ENCODE results near the gene HOXA5. TPM values are rescaled to one million over a fixed set of nuclear protein-coding genes. Genes with fewer than 3 reads are reported as not detected.

The HOXA5 gene
- total RNA-seq, 2 experiments from 2014 or later = 3.4 to 7.4 TPM

- no peak overlapping the region for H3K4me3 ChIP-seq (ENCODE audit: low read depth, low read length, poor library complexity, severe bottlenecking)
- ChIA-PET POLR2A (no interaction called here), CTCF (ENCODE audit: unreplicated experiment) (no interaction called here)
- H4K20me1 ChIP-seq (ENCODE audit: insufficient read depth, low read length) = peaks cover 5% of the 10 kb centered on the region; the same call in 1 of the 2 replicates
- H3K4me2 ChIP-seq (ENCODE audit: low read length) = no peak overlapping the region
- H2AFZ ChIP-seq (ENCODE audit: low read length) = no peak overlapping the region
- no peaks in the 10 kb centered on the region for H3K36me3 ChIP-seq (ENCODE audit: insufficient read depth, low read length)
- BruUV-seq (replicated peaks) = no TSS peak
- no peaks in the 10 kb centered on the region for H3K9me2 ChIP-seq (ENCODE audit: insufficient read depth, low read length)
- H3K27ac ChIP-seq (ENCODE audit: low read depth, low read length, poor library complexity, severe bottlenecking) = no peak overlapping the region
- no peak for DNase-seq (ENCODE audit: low spot score)
- H3K9me3 ChIP-seq (ENCODE audit: low read length) = no peaks in the 10 kb centered on the region
- no peaks in the 10 kb centered on the region; the same call in 1 of the 2 replicates for H3K79me2 ChIP-seq (ENCODE audit: insufficient read depth, low read depth, low read length)
- no peak for TF ChIP-seq CTCF (conservative IDR thresholded peaks at IDR 0.05; ENCODE audit: low read length)
- H3K4me1 ChIP-seq (ENCODE audit: insufficient read depth, low read length, poor library complexity, severe bottlenecking) = peaks cover 11% of the 10 kb centered on the region
- intact Hi-C loops (cut with micrococcal nuclease; ENCODE audit: unreplicated experiment) = no loop called here
Measured at GRCh38 chr7:27101171-27101956, 42.1 kb downstream of the HOXA5 start.

- ChIA-PET POLR2A (interaction anchor here (0.8 kb wide), 1 partner anchor 402 kb away, joined by 3 read pairs; no protein-coding TSS in a partner anchor), CTCF (ENCODE audit: unreplicated experiment) (no interaction called here)
- Histone ChIP-seq H2AFZ (ENCODE audit: low read length) (no peak overlapping the region), H3K9me3 (ENCODE audit: low read length) (no peaks in the 10 kb centered on the region), H3K4me3 (ENCODE audit: low read depth, low read length, poor library complexity, severe bottlenecking) (no peak overlapping the region), H3K27ac (ENCODE audit: low read depth, low read length, poor library complexity, severe bottlenecking) (no peak overlapping the region), H4K20me1 (ENCODE audit: insufficient read depth, low read length) (peaks cover 5% of the 10 kb centered on the region; the same call in 1 of the 2 replicates), H3K79me2 (ENCODE audit: insufficient read depth, low read depth, low read length) (no peaks in the 10 kb centered on the region; the same call in 1 of the 2 replicates), H3K4me2 (ENCODE audit: low read length) (no peak overlapping the region), H3K9me2 (ENCODE audit: insufficient read depth, low read length) (no peaks in the 10 kb centered on the region), H3K36me3 (ENCODE audit: insufficient read depth, low read length) (no peaks in the 10 kb centered on the region), H3K4me1 (ENCODE audit: insufficient read depth, low read length, poor library complexity, severe bottlenecking) (peaks cover 11% of the 10 kb centered on the region)
- no peak for DNase-seq (ENCODE audit: low spot score)
- TF ChIP-seq CTCF (conservative IDR thresholded peaks at IDR 0.05; ENCODE audit: low read length) = no peak
- TF ChIP-seq EZH2phosphoT487 (IDR thresholded peaks at IDR 0.05; ENCODE audit: borderline replicate concordance, low read depth, low read length) = no peak
- BruUV-seq (replicated peaks) = no TSS peak
- intact Hi-C loops (cut with micrococcal nuclease; ENCODE audit: unreplicated experiment) = no loop called here
Measured at GRCh38 chr7:27100694-27101170, 42.7 kb downstream of the HOXA5 start.

All from OCI-LY7 (cell line).